Epithelial cell of prostate (primary cell): ENCODE results near the gene NOP9.

Experiments
- DNase-seq: peaks from one replicate; pipeline ENCODE4 v3.0.0-alpha.2; 2011; ENCODE audit warnings: low read depth, low spot score
- H3K27ac ChIP-seq: fragments of 450-650 bp; 2 replicates; pipeline ENCODE4 v1.5.1; 2017; ENCODE audit warnings: mild to moderate bottlenecking

NOP9 gene

DNA sequence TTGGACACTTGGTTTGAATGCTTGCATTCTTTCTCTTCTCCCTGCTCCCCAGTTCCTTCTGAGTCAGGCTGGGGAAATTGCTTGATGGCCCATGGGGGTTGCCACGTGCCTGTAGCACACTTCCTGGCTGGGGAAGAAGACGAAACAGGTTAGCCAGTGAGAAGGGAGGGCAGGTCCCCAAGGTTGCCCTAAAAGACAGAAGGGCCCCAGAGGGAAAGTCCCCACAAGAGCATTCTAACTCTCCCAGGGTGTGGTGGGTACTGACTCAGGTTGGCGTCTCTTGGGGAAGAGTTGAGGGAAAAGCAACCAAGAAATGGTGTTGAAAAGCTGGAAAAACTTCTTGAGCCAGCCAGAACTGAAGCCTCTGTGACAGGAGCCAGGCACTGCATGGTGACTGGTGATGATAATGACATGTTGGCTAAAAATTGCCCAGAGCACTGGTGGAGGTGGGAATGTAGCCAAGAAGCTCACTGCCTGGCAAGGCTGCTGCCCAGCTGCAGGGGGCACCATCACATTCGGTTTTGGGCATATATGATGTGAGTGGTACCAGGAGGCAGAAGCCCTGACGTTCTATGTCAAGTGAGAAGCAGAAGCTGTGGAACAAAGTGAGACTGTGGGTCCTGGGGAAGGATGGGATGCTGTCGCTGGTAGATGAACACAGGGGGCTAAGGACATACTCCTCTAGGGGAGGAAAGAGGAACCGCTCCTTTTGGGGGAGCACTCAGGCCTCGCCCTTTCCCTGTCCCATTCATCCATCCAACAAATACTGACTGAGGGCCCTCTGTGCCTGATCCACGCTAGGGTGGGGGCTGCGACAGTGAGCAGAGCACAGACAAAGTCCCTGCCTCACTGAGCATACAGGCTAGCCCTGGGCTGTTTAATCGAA is 20.1 kb upstream of the NOP9 start:
- peak overlapping the region; percentile 84 for H3K27ac ChIP-seq
- peak; percentile 39 for DNase-seq

DNA sequence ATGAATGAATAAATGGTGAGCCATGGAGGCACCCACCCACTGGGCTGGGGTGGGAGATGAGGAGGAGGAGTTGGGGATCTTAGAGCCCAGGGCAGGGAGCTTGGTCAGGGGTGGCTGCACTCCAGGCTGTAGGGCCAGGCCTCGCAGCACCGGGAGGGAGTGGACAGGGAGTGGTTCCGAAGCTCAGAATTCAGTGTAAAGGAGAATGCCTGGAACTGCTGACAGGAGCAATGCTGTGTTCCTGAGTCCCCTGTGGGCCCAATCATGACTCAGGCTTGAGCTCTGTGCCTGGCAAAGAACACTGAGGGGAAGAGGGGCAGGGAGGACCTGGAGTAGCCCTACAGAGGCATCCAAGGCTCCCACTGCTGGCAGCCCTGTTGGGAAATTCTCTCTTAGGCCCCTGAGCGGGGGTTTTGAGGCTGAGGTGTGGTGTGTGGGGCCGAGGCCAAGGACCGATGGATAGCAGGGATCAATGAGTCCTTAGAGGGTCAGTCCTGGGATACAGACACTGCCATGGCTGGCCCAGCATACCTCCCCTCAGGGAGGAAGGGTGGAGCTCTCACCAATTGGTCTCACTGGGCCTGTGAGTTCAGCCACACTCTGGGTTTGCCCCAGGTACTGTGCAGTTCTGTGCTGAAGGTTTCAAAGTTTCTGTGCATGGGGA is 18.7 kb upstream of the NOP9 start:
- peak overlapping the region; percentile 84 for H3K27ac ChIP-seq
- no peak for DNase-seq

DNA sequence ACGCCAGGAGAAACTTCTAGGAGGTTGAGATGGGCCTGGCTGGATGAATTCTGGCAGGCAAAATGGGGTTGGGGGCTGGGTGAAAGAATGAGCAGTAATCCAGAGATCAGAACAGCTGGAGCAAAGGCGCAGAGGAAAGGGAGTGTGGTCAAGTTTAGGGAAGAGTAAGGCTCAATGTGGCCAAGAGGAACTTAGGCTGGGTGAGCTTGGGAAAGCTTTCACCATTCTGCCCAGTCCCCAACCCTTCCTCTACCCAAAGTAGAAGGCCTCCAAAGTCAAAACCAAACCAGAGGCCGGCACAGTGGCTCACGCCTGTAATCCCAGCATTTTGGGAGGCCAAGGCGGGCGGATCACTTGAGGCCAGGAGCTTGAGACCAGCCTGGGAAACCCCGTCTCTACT is 18.0 kb upstream of the NOP9 start:
- no peak for DNase-seq
- peak overlapping the region; percentile 84 for H3K27ac ChIP-seq

DNA sequence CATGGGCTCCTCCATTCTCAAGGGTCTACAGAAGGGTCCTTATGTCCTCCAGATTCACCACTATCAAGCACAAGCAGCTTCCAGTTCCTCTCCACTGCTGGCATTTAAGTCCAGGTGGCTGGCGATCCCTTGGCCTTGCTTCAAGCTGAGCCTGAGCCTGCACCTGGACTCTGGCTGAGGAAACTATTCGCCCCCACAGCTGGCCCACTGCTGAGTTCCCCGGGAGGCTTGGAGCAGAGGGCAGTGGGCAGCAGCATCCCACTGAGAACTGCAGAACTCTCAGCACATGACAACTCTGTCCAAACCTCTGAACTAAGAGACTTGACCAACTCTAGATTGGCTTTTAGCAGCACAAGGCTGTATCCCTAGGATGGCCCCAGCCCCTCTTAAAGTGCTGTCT is 16.9 kb upstream of the NOP9 start:
- no peak overlapping the region for H3K27ac ChIP-seq
- no peak for DNase-seq

DNA sequence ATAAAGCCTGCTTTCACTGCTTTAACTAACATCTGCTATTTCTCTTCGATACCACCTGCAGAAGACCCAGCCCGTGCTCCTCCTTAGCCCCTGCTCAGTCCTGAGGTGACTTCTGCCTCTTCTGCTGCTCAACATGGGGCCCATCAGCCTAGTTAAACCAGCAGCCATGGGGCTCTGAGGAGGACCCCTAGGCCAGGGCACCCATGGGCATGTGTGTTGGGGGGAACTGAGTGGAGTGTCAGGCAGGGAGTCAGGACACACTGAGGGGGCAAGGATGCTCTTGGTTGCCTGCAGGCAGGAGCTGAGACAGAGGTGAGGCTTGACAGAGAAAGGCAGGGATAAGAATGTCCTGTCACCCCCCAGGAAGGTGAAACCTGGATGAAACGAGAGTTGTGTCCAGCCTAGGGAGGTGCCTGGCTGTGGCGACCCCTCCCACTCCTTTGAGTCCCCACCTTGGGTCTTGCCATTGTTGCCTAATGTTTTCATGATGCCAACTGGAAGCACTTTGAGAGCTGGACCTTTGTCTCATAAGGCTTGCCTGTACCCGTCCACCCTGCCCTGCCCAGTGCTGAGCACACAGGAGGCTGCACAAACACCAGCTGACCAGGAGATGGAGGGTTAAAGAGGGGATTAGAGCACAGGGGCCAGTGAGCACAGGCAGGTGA is 15.7 kb upstream of the NOP9 start:
- no peak for DNase-seq
- H3K27ac ChIP-seq: peak overlapping the region; percentile 67

DNA sequence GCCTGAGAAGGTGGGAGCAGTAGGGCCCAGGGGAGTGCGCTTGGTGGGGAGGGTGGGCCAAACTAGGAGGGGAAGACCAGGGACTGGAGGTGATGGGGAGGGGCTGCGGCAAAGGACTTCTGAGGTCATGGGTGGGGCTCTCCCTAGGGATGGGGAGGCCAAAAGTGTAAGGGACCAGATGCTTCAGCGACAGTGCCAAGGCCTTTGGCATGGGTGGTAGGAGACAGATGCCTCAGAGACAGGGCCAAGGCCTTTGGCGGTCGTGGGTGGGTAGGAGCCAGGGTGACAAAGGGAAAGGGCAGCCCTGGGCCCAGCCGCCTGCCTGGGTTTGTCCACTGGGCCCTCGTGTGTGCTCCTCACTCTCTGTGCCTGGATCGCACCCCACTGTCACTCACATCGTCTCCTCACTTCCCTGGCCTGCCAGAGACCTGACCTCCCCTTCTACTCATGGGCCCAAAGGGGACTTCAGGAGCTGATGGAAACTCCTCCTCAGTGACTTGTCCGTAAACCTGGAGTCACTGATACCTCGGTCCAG is 15.1 kb upstream of the NOP9 start:
- DNase-seq: no peak
- peak overlapping the region; percentile 67 for H3K27ac ChIP-seq

DNA sequence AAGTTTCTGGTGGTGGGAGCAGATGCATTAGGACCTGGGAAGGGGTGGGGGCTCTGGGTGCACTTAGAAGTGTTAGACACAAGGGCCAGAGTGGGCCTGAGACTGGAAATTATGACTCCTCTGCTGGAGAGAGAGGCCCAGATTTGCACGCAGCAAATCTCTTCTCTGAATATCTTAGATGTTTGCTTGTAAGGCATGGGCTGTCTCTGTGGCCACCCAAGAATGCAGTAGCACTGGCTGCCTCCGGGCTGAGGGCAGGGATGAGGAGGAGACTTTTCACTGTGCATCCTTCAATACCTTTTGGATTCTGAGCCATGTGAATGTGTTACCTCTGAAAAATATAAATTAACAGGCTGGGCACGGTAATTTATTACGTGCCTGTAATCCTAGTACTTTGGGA is 14.3 kb upstream of the NOP9 start:
- DNase-seq: no peak
- H3K27ac ChIP-seq: peak overlapping the region; percentile 67

DNA sequence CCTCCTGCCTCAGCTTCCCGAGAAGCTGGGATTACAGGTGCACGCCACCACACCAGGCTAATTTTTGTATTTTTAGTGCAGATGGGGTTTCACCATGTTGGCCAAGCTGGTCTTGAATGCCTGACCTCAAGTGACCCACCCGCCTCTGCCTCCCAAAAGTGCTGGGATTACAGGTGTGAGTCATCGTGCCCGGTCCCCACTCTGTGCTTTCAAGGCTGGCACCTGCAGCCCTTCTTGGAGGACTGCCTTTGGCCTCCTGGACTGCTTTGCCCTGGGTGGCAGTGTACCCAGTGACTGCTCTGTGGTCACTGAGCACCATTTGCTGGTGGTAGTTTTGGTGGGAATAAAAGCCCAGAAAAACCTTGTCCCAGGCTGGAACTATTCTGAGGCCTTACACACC is 12.7 kb upstream of the NOP9 start:
- H3K27ac ChIP-seq: peak overlapping the region; percentile 4
- DNase-seq: no peak

DNA sequence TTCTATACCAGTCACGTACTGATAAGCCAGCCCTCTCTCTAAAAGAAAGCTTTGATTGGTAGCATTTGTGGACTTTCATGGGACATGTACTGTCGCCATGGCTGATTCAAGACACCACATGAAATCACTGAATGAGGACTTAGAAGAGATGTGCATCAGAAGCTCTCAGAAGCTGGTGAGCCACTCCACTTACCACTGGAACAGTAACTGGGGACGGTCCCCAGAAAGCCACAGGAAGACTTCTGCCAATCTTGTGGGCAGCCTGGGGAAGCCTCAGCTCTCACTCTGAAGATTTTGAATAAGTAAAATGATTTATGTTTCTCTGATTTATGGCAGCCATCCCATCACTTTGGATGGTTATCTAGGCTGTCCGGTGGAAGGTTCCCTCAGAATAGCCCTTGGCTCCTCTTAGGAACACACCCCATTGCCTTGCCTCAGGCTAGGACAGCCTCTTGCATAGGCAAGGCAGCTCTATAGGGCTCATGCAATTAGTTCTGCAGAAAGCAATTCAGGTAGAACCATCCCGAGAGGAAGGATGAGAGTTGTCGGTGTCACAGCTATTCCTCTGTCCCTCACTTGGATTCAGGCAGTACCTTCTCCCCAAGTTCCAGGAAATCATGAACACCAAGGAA is 9.9 kb upstream of the NOP9 start:
- no peak overlapping the region for H3K27ac ChIP-seq
- DNase-seq: no peak

DNA sequence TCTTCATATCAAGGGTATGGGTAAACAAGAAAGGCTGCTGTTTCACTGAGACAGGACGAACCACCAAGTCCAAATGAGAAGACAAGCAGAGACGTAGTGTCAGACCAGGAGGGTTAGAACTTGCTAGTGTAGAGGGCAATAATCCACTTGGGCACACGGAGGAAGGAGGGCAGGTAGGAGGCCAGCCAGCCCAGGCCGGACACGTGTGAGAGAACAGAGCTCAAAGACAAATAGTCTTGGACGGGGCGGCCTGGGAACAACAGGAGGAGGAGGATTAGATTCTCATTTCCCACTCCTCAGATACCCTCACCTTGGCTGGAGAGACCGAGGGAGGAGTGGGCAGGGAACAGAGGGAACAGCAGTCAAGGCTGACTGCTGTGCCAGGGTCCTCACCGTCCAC is 8.9 kb upstream of the NOP9 start:
- H3K27ac ChIP-seq: no peak overlapping the region
- DNase-seq: no peak

DNA sequence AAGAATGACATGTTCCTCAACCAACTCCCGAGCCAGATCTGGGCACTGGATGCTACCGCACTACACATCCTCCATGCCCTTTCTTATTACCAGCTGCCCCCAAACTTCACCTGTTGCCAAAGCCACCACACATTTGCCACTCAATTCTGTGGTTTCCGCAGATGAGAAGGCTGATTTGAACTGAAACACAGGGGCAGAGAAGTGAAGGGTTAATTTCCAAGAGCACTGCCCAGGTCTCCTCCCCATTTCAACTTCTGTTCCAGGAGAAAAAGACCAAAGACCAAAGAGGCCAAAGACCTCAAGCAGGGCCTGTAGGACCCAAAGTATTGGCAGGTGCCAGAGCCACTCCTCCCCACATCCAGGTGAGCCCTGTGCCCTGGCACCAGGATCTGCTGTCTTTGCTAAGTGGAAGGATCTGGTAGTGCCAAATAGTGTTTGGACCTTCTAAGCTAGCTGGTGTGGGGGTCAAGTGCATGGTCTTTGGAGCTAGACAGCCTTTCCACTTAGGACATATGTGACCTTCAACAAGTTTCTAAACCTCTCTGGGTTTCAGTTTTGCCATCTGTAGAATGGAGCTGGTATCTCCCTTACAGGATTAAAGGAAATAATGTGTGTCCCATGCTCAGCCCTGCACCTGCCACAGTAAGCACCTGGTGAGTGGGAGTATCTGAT is 8.1 kb upstream of the NOP9 start:
- no peak for DNase-seq
- no peak overlapping the region for H3K27ac ChIP-seq

DNA sequence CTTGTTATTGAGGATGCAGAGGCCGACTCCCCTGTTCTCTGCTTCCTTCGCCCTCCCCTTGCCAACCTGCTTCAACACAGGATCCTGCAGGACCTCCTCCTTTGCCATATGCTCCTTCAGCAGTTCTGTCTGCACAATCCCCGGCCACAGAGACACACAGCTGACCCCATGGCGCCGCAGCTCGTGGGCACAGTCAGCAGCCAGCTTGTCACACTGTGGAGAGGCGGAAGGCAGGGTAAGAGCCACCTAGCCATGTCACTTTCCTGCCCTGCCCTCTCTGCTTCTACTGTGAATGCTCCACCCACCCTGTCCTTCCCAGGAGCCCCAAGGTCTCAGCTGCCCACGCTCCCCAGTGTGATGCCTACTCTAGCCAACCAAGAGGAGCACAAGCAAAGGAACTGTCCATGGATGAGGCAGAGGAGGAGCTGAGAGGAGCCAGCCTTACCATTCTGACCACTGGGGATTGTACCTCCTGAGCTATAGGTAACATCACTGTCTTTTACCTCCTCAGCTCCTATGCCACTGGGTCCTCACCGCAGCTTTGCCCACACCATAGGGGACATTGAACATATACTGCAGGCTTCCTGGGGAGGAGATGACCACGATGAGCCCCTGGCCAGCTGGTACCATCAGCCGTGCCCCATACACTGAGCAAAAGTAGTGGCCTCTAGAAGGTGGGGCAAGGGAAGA is 7.4 kb upstream of the NOP9 start:
- no peak for DNase-seq
- H3K27ac ChIP-seq: no peak overlapping the region

DNA sequence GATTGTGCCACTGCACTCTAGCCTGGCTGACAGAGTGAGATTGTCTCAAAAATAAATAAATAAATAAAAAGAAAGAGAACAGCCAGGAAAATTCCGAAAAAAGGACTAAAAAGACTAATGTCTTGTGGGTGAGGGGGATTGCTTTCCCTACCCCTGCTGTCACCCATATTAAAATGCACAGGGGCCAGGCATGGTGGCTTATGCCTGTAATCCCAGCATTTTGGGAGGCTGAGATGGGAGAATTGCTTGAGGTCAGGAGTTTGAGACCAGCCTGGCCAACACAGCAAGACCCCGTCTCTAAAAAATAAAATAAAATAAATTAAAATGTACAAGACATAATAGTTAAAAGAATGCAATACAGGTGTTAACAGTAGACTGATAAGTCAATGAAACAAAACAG is 6.1 kb upstream of the NOP9 start:
- H3K27ac ChIP-seq: no peak overlapping the region
- DNase-seq: no peak

DNA sequence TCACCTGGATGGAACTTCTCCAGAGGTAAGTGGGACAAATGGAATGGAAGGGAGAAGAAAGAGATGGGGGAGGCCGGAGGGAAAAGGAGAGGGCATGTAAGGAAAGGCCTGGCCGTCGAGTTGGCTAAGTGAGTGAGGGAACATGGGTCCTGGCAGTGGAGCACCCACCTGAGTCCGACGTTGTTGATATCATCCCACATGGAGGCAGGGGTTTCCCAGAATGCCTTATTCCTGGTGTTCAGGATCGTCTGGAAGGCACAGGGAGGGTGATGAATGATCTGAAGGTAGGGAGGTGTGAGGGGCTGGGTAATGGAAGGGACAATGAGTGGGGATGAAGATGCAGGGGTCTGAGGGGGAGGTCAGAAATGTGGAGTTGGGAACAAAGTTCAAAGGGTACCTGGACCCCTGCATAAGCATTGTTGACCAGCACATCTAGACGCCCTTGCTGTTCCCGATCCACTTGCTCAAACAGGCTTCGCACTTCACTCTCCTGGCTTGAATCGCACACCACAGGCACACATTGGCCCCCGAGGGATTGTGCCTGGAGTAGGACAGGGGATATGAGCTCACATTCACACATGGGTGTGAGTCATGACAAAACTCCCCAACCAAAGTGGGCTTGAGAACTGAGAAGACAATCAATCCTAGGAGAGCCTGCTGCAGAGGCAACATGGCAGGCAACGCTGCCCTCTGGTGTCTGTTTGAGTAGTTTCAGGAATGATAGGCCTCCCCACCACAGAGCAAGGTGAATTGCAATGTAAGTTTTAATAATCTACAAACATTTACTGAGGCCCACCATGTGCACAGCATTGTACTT is 3.1 kb upstream of the NOP9 start:
- H3K27ac ChIP-seq: peak overlapping the region; percentile 98
- peak; percentile 81 for DNase-seq

DNA sequence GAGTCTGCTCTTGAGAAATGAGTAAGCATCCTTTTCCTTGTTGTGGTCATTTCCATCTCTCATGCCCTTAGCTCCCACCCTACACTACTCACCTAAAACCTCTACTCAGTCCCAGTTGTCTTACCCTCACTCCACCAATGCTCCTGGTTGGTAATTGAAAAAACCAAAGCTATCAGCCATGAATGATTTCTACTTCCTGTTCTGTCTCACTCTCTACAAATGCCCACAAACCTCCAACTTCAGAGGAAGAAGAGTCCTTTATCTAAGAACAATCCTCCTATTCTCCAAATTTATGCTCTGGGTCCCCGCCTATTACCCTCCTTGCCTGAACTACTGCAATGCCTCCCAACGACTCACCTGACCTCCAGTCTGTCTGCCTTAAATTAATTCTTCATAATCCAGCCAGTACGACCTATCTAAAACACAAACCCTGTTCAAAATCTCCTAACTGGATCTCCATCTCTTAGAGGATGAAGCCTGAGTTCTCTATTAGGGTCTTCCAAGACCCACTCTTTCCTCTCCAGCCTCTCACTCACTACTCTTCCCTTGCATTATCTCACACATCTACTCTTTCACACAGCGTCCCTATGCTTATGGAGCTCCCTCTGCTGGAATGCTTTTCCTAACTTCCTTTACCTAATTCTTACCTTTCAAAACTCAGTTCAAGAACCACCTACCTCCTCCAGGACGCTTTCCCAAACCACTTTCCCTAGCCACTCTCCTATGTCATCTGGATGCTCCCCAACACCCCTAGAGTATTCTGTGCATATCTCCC is 2.3 kb upstream of the NOP9 start:
- no peak for DNase-seq
- peak overlapping the region; percentile 98 for H3K27ac ChIP-seq

DNA sequence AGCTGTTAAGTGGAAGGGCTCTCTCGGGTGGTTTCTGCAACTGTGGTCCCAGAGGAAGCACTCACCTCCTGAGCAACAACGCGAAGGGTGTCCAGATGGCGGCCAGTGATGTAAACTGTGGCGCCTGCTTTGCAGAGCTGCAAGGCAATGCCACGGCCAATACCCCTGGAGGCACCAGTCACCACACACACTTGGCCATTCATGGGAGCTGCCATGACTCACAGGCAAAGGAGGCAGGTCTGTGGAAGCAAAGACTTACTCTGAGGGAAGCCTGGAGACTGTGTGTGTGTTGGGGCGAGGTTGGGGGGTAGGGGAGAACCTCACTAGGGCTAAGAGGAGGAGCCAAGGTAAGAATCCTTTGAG is 777 bp upstream of the NOP9 start:
- DNase-seq: peak; percentile 87
- peak overlapping the region; percentile 98 for H3K27ac ChIP-seq

DNA sequence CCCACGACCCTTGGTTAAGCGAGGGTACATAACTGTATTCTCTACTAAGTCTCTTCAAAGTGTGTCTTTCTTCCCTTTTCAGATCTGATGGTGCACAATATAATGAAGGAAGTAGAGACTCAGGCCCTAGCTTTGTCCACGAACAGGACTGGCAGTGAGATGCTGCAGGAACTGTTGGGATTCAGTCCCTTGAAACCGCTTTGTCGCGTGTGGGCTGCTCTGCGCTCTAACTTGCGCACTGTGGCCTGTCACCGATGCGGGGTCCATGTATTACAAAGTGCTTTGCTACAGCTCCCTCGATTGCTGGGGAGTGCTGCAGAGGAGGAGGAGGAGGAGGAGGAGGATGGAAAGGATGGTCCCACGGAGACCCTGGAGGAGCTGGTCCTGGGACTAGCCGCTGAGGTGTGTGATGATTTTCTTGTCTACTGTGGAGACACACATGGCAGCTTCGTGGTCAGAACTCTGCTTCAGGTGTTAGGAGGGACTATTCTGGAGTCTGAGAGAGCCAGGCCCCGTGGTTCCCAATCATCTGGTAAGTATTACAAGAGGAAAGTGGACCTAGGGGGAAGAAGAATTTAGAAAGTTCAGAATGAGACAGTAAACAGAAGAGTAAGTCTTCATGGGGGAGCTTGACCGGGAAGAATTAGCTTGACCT is 803 bp downstream of the NOP9 start:
- DNase-seq: no peak

DNA sequence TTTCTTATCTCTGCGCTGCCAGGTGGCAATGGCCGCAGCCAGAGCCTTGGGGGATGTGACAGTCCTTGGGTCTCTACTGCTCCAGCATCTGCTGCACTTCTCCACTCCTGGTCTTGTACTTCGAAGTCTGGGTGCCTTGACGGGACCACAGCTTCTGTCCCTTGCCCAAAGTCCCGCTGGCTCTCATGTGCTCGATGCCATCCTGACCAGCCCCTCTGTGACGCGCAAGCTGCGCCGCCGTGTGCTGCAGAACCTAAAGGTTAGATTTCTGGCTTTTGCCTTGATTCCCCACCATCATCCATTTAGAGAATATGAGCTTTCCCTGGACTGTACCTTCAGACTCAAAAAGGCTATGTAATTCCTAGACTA is 4.4 kb downstream of the NOP9 start:
- DNase-seq: no peak
- no peak overlapping the region for H3K27ac ChIP-seq

More for the DNA sequence above, 803 bp downstream of the NOP9 start:
- H3K27ac ChIP-seq: peak overlapping the region; percentile 98
